Natural killer cell (primary cell): ENCODE measurements around the gene EFCAB6. TPM values are rescaled to one million over a fixed set of nuclear protein-coding genes. Genes with fewer than 3 reads are reported as not detected.

Source experiments
- ATAC-seq, 3 donors: fragments of 150-1000 bp in 2 of 3; fragments of 200-7000 bp in 1 of 3; cut with Tn5 transposase; 1 replicate in 1 of 3; 2 replicates in 2 of 3; pipeline ENCODE4 v1.10.0; 2021; ENCODE audit warnings: mild to moderate bottlenecking in 2 of 3, moderate library complexity in 2 of 3
- DNase-seq, 2 donors: peaks; one replicate each; pipeline versions ENCODE4 v3.0.0 to v3.0.0-alpha.2; 2013 to 2021; ENCODE audit warnings: mixed read lengths in 1 of 2
- H3K27ac ChIP-seq: one replicate; pipeline ENCODE4 v1.5.1; 2013; ENCODE audit warnings: mild to moderate bottlenecking, low read length
- H3K27me3 ChIP-seq: one replicate; pipeline ENCODE4 v1.6.1; 2013; ENCODE audit warnings: low read length; ENCODE audit not compliant: control insufficient read depth, insufficient read depth
- H3K36me3 ChIP-seq: one replicate; pipeline ENCODE4 v1.6.1; 2013; ENCODE audit warnings: low read length; ENCODE audit not compliant: control insufficient read depth, insufficient read depth
- H3K4me1 ChIP-seq: one replicate; pipeline ENCODE4 v1.6.1; 2013; ENCODE audit warnings: low read length; ENCODE audit not compliant: control insufficient read depth, insufficient read depth
- H3K4me3 ChIP-seq: one replicate; pipeline ENCODE4 v1.5.1; 2013; ENCODE audit warnings: low read length
- H3K9me3 ChIP-seq: one replicate; pipeline ENCODE4 v1.6.1; 2013; ENCODE audit warnings: low read length; ENCODE audit not compliant: control insufficient read depth, insufficient read depth
- H3K27ac Mint-ChIP-seq, 2 donors: one replicate each; pipeline ENCODE4 v1.8.0; 2022; ENCODE audit warnings: mild to moderate bottlenecking in 2 of 2, mixed read lengths in 2 of 2, moderate library complexity in 1 of 2
- H3K27me3 Mint-ChIP-seq, 2 donors: one replicate each; pipeline ENCODE4 v1.8.0; 2022; ENCODE audit warnings: low read depth in 2 of 2, mixed read lengths in 2 of 2
- H3K36me3 Mint-ChIP-seq: one replicate; pipeline ENCODE4 v1.8.0; 2022; ENCODE audit warnings: mixed read lengths
- H3K4me1 Mint-ChIP-seq, 2 donors: one replicate each; pipeline ENCODE4 v1.8.0; 2022; ENCODE audit warnings: mixed read lengths in 2 of 2
- H3K4me3 Mint-ChIP-seq: one replicate; pipeline ENCODE4 v1.8.0; 2022; ENCODE audit warnings: mild to moderate bottlenecking, moderate library complexity, mixed read lengths
- H3K9me3 Mint-ChIP-seq, 2 donors: one replicate each; pipeline ENCODE4 v1.8.0; 2022; ENCODE audit warnings: mixed read lengths in 2 of 2
- WGBS: methylation state at CpG from one replicate; pipeline ENCODE4 v1.1.7; 2013; ENCODE audit warnings: missing lambda C conversion rate; ENCODE audit not compliant: insufficient coverage; 5-methylcytosine and 5-hydroxymethylcytosine counted together
- intact Hi-C: fragments of 100-400 bp; cut with micrococcal nuclease; formaldehyde crosslinking; loops from one replicate; pipeline ENCODE4 v1.14.2; 2022
- total RNA-seq, 4 donors: library from RNA; stranded (reverse); fragments of 120-200 nt in 1 of 4; gene quantifications; one replicate each; pipeline versions ENCODE4 v1.2.3 to v1.2.4, GENCODE V29; 2013 to 2022
- TF ChIP-seq, protein P1 (sequence below): fragments of 200-600 bp; IDR thresholded peaks from one replicate; pipeline ENCODE4 v1.8.0; 2022; ENCODE audit warnings: antibody characterized with exemption

EFCAB6 gene
- total RNA-seq, 3 donors from 2014 or later (not counting 1 experiment from before 2014, with no cell fraction given): 0.23 to 0.35 (median 0.26) TPM

DNA sequence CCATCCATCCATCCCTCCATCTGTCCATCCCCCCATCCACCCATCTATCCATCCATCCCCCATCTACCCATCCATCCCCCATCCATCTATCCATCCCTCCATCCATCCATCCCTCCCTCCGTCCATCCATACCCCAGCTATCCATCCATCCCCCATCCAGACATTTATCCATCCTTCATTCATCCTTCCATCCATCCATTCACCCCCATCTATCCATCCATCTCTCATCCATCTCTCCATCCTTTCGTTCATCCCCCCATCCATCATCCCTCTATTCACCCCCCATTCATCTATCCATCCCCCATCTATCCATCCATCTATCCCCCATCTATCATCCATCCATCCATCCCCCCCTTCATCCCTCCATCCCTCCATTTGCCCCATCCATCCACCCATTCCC, 302.8 kb downstream of the EFCAB6 start:
- WGBS: 84% methylated on average over 2 of the region's 2 CpGs
- Histone ChIP-seq H3K36me3 (no peaks in the 10 kb centered on the region), H3K4me1 (no peaks in the 10 kb centered on the region), H3K27me3 (no peaks in the 10 kb centered on the region), H3K4me3 (no peak overlapping the region), H3K9me3 (no peaks in the 10 kb centered on the region), H3K27ac (no peak overlapping the region)
- no peaks in the 10 kb centered on the region for H3K27me3 Mint-ChIP-seq
- intact Hi-C loops: no loop called here
- no peaks in the 10 kb centered on the region for H3K9me3 Mint-ChIP-seq
- TF ChIP-seq, protein P1, sequence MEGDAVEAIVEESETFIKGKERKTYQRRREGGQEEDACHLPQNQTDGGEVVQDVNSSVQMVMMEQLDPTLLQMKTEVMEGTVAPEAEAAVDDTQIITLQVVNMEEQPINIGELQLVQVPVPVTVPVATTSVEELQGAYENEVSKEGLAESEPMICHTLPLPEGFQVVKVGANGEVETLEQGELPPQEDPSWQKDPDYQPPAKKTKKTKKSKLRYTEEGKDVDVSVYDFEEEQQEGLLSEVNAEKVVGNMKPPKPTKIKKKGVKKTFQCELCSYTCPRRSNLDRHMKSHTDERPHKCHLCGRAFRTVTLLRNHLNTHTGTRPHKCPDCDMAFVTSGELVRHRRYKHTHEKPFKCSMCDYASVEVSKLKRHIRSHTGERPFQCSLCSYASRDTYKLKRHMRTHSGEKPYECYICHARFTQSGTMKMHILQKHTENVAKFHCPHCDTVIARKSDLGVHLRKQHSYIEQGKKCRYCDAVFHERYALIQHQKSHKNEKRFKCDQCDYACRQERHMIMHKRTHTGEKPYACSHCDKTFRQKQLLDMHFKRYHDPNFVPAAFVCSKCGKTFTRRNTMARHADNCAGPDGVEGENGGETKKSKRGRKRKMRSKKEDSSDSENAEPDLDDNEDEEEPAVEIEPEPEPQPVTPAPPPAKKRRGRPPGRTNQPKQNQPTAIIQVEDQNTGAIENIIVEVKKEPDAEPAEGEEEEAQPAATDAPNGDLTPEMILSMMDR: no peak
- no peak overlapping the region for H3K27ac Mint-ChIP-seq
- H3K4me3 Mint-ChIP-seq: no peak overlapping the region
- no peaks in the 10 kb centered on the region for H3K36me3 Mint-ChIP-seq
- ATAC-seq (no peak), DNase-seq (no peak)
- H3K4me1 Mint-ChIP-seq: no peaks in the 10 kb centered on the region

DNA sequence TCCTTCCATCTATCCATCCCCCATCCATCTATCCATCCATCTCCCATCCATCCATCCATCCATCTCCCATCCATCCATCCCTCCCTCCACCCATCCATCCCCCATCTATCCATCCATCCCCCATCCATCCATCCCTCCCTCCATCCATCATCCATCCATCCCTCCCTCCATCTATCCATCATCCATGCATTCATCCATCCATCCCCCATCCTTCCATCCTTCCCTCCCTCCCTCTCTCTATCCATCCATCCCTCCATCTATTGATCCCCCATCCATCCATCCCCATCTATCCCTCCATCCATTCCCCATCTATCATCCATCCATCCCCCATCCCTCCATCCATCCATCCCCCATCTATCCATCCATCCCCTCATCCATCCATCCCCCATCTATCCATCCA, 303.6 kb downstream of the EFCAB6 start:
- H3K36me3 Mint-ChIP-seq: no peaks in the 10 kb centered on the region
- H3K4me1 Mint-ChIP-seq: no peaks in the 10 kb centered on the region
- no peaks in the 10 kb centered on the region for H3K27me3 Mint-ChIP-seq
- no peaks in the 10 kb centered on the region for H3K27me3 ChIP-seq
- DNase-seq: no peak
- no peak for ATAC-seq
- no peaks in the 10 kb centered on the region for H3K36me3 ChIP-seq
- H3K9me3 ChIP-seq: no peaks in the 10 kb centered on the region
- H3K27ac Mint-ChIP-seq: no peak overlapping the region
- no peak overlapping the region for H3K4me3 ChIP-seq
- no peak overlapping the region for H3K27ac ChIP-seq
- no peaks in the 10 kb centered on the region for H3K4me1 ChIP-seq
- TF ChIP-seq, protein P1: no peak
- H3K4me3 Mint-ChIP-seq: no peak overlapping the region
- intact Hi-C loops: no loop called here
- no peaks in the 10 kb centered on the region for H3K9me3 Mint-ChIP-seq

DNA sequence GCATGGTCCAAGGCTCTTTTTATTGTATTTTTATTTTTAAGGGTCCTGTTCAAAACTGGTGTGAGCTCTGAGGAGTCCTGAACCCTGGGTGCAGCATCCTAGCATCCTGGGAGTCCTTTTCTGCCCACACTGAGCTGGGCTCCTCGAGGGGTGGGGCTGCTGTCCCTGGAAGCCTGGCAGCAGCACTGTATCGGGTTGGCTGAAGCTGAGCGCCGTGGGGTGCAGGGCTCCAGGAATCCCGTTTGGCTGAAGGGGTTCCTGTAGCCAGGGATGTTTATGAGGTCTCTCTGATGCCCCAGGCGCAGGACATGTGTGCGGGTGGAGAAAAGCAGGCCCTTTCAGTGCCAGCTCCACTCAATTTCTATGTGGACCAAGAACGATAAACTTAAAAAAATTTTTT, 304.9 kb downstream of the EFCAB6 start:
- H3K27ac Mint-ChIP-seq: no peak overlapping the region
- Histone ChIP-seq H3K4me1 (no peaks in the 10 kb centered on the region), H3K27ac (no peak overlapping the region), H3K9me3 (no peaks in the 10 kb centered on the region), H3K4me3 (no peak overlapping the region), H3K36me3 (no peaks in the 10 kb centered on the region), H3K27me3 (no peaks in the 10 kb centered on the region)
- no peaks in the 10 kb centered on the region for H3K4me1 Mint-ChIP-seq
- ATAC-seq: no peak
- intact Hi-C loops: no loop called here
- H3K36me3 Mint-ChIP-seq: no peaks in the 10 kb centered on the region
- no peak for DNase-seq
- H3K4me3 Mint-ChIP-seq: no peak overlapping the region
- 79% methylated on average over 8 of the region's 8 CpGs for WGBS
- TF ChIP-seq, protein P1: no peak
- H3K27me3 Mint-ChIP-seq: no peaks in the 10 kb centered on the region
- H3K9me3 Mint-ChIP-seq: no peaks in the 10 kb centered on the region

DNA sequence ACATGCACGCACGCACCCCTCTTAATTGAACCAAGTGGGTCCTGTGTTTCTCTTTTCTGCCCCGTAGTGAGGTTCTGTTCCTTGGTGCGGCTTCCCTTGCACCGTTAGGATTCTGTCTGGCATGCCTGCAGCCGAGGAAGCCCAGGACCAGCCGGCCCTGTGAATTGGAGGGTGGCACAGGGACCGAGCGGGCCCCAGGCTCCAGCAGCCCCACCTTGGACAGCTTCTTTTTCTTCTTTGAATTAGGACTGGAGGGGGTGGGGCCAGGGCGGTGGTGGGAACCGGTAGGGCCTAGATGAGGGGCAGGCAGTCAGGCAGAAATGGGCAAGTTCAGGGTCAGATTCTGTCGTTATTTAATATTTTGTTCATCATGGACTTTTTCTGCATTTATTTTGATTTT, 305.6 kb downstream of the EFCAB6 start:
- ATAC-seq (no peak), DNase-seq (no peak)
- no peaks in the 10 kb centered on the region for H3K4me1 Mint-ChIP-seq
- H3K4me3 Mint-ChIP-seq: no peak overlapping the region
- no peaks in the 10 kb centered on the region for H3K27me3 Mint-ChIP-seq
- Histone ChIP-seq H3K4me3 (no peak overlapping the region), H3K27ac (no peak overlapping the region), H3K36me3 (no peaks in the 10 kb centered on the region), H3K9me3 (no peaks in the 10 kb centered on the region), H3K27me3 (no peaks in the 10 kb centered on the region), H3K4me1 (no peaks in the 10 kb centered on the region)
- WGBS: 89% methylated on average over 12 of the region's 12 CpGs
- TF ChIP-seq, protein P1: no peak
- no peaks in the 10 kb centered on the region for H3K9me3 Mint-ChIP-seq
- intact Hi-C loops: no loop called here
- no peaks in the 10 kb centered on the region for H3K36me3 Mint-ChIP-seq
- H3K27ac Mint-ChIP-seq: no peak overlapping the region
